SK-N-SH treated with all-trans-retinoic acid at 6 μM for 48 hours (cell line): ENCODE results near the gene ITM2B.

ENCODE experiments used
- CSDC2 ChIP-seq: fragments of 250-450 bp; sonication (Bioruptor Pico); IDR thresholded peaks from 2 replicates; pipeline ENCODE4 v1.5.0; 2020; ENCODE audit warnings: mild to moderate bottlenecking, moderate library complexity
- ZNF8 ChIP-seq: fragments of 450-650 bp; formaldehyde crosslinking; IDR thresholded peaks from 2 replicates; pipeline ENCODE4 v1.5.0; 2020; ENCODE audit warnings: mild to moderate bottlenecking, moderate library complexity

- no peak for TF ChIP-seq CSDC2 (CRISPR knock-in tag)
- no peak for TF ChIP-seq ZNF8 (CRISPR knock-in tag)
These were observed 59.6 kb downstream of the ITM2B start for GRCh38 chr13:48292650-48293049.
